GM18526 (cell line): ENCODE results near the gene UBAC2.

Experiments used
- POLR2A ChIP-seq: IDR thresholded peaks from 3 replicates; pipeline ENCODE4 v1.6.1; 2011; ENCODE audit not compliant: insufficient read length; ENCODE audit errors: extremely low read depth

Gene UBAC2

GRCh38 chr13:99200432-99201167, at the start of gene UBAC2:
Gene UBAC2 (plus strand): TSS chr13:99200854. CDS start chr13:99200909, 55 bp downstream.
- peak; percentile 95 for TF ChIP-seq POLR2A

GRCh38 chr13:99151516-99151915, 49.1 kb upstream of the UBAC2 start:
- TF ChIP-seq POLR2A, result no peak

- no peak for TF ChIP-seq POLR2A
These were observed 47.4 kb upstream of the UBAC2 start for GRCh38 chr13:99153219-99153618.

GRCh38 chr13:99154064-99154463, 46.6 kb upstream of the UBAC2 start:
- TF ChIP-seq POLR2A, result no peak

- no peak for TF ChIP-seq POLR2A
These were observed 44.8 kb upstream of the UBAC2 start for GRCh38 chr13:99155821-99156220.

GRCh38 chr13:99157046-99157445, 43.6 kb upstream of the UBAC2 start:
- no peak for TF ChIP-seq POLR2A

GRCh38 chr13:99158846-99159245, 41.8 kb upstream of the UBAC2 start:
- TF ChIP-seq POLR2A, result no peak

- no peak for TF ChIP-seq POLR2A
These were observed 41.2 kb upstream of the UBAC2 start for GRCh38 chr13:99159331-99160061.

- no peak for TF ChIP-seq POLR2A
These were observed 40.2 kb upstream of the UBAC2 start for GRCh38 chr13:99160415-99160814.

- TF ChIP-seq POLR2A, result no peak
These were observed 39.1 kb upstream of the UBAC2 start for GRCh38 chr13:99161512-99161911.

GRCh38 chr13:99162567-99163361, 37.9 kb upstream of the UBAC2 start:
- no peak for TF ChIP-seq POLR2A

GRCh38 chr13:99164226-99164625, 36.4 kb upstream of the UBAC2 start:
- TF ChIP-seq POLR2A, result no peak

- no peak for TF ChIP-seq POLR2A
These were observed 34.7 kb upstream of the UBAC2 start for GRCh38 chr13:99165753-99166587.

GRCh38 chr13:99172951-99173350, 27.7 kb upstream of the UBAC2 start:
- TF ChIP-seq POLR2A, result no peak

- TF ChIP-seq POLR2A, result no peak
These were observed 27.0 kb upstream of the UBAC2 start for GRCh38 chr13:99173606-99174005.
